Neural cell (in vitro differentiated cells): ENCODE measurements around the gene NUTM1. TPM values are rescaled to one million over a fixed set of nuclear protein-coding genes. Genes with fewer than 3 reads are reported as not detected.

ENCODE experiments used
- H2AFZ ChIP-seq: fragments of 200-600, 300-800 bp; sonication (generic), shearing (Covaris generic); 2 replicates; pipeline ENCODE4 v1.6.0; 2014; ENCODE audit warnings: low read depth, mild to moderate bottlenecking, antibody characterized with exemption, low read length, moderate library complexity
- H3F3A ChIP-seq: fragments of 200-600 bp; shearing (Covaris generic); 2 replicates; pipeline ENCODE4 v1.6.1; 2016; ENCODE audit warnings: mild to moderate bottlenecking, moderate library complexity, mixed read lengths, antibody characterized with exemption, low read length; ENCODE audit not compliant: insufficient read depth, poor library complexity, severe bottlenecking
- H3K27ac ChIP-seq: fragments of 200-600, 300-800 bp; sonication (generic), shearing (Covaris generic); 2 replicates; pipeline ENCODE4 v1.5.1; 2014; ENCODE audit warnings: mild to moderate bottlenecking, low read length, moderate library complexity
- H3K27me3 ChIP-seq: fragments of 300-800, 200-600 bp; sonication (generic), shearing (Covaris generic); 2 replicates; pipeline ENCODE4 v1.6.0; 2014; ENCODE audit warnings: mild to moderate bottlenecking, low read depth, low read length, moderate library complexity; ENCODE audit not compliant: insufficient read depth
- H3K36me3 ChIP-seq: fragments of 300-800, 200-600 bp; sonication (generic), shearing (Covaris generic); 2 replicates; pipeline ENCODE4 v1.5.1; 2014; ENCODE audit warnings: mild to moderate bottlenecking, antibody characterized with exemption, low read length, moderate library complexity; ENCODE audit not compliant: insufficient read depth
- H3K4me2 ChIP-seq: fragments of 300-800, 200-600 bp; sonication (generic), shearing (Covaris generic); 2 replicates; pipeline ENCODE4 v1.6.0; 2014; ENCODE audit warnings: mild to moderate bottlenecking, low read length
- H3K4me3 ChIP-seq: fragments of 300-800, 200-600 bp; sonication (generic), shearing (Covaris generic); 2 replicates; pipeline ENCODE4 v1.5.1; 2014; ENCODE audit warnings: mild to moderate bottlenecking, low read length, moderate library complexity
- H3K79me2 ChIP-seq: fragments of 200-600 bp; shearing (Covaris generic); replicated peaks from 2 replicates; pipeline ENCODE4 v1.6.0; 2014; ENCODE audit warnings: mild to moderate bottlenecking, low read length, moderate library complexity; ENCODE audit not compliant: insufficient read depth
- H3K9ac ChIP-seq: fragments of 300-800, 200-600 bp; sonication (generic), shearing (Covaris generic); 2 replicates; pipeline ENCODE4 v1.6.1; 2016; ENCODE audit warnings: mild to moderate bottlenecking, low read length, mixed read lengths
- H3K9me2 ChIP-seq: fragments of 200-600 bp; shearing (Covaris generic); 2 replicates; pipeline ENCODE4 v1.6.1; 2016; ENCODE audit warnings: mild to moderate bottlenecking, low read length, mixed read lengths; ENCODE audit not compliant: insufficient read depth
- H3K9me3 ChIP-seq: fragments of 200-600, 300-800 bp; sonication (generic), shearing (Covaris generic); 2 replicates; pipeline ENCODE4 v1.6.1; 2016; ENCODE audit warnings: mild to moderate bottlenecking, mixed run types, low read length, moderate library complexity, mixed read lengths
- H4K20me1 ChIP-seq: fragments of 200-600 bp; shearing (Covaris generic); 2 replicates; pipeline ENCODE4 v1.6.1; 2016; ENCODE audit warnings: mild to moderate bottlenecking, mixed run types; ENCODE audit not compliant: insufficient read depth
- CTCF ChIP-seq: fragments of 450-650 bp; IDR thresholded peaks from 2 replicates; pipeline ENCODE4 v1.5.1; 2014; ENCODE audit warnings: antibody characterized with exemption, mild to moderate bottlenecking, moderate library complexity; ENCODE audit not compliant: poor library complexity, severe bottlenecking
- EP300 ChIP-seq: fragments of 450-650 bp; conservative IDR thresholded peaks from 2 replicates; pipeline ENCODE4 v1.6.1; 2014; ENCODE audit warnings: antibody characterized with exemption, mild to moderate bottlenecking, moderate library complexity; ENCODE audit not compliant: poor library complexity, severe bottlenecking
- EZH2 ChIP-seq: fragments of 200-600, 300-800 bp; shearing (Covaris generic), sonication (generic); IDR thresholded peaks from 2 replicates; pipeline ENCODE4 v1.6.1; 2014; ENCODE audit warnings: antibody characterized with exemption, low read length, borderline replicate concordance, mild to moderate bottlenecking; ENCODE audit not compliant: insufficient read depth, poor library complexity, severe bottlenecking
- MXI1 ChIP-seq: fragments of 450-650 bp; conservative IDR thresholded peaks from 2 replicates; pipeline ENCODE4 v1.6.1; 2014; ENCODE audit warnings: antibody characterized with exemption, mild to moderate bottlenecking; ENCODE audit not compliant: poor library complexity, severe bottlenecking
- POLR2AphosphoS5 ChIP-seq: IDR thresholded peaks from 2 replicates; pipeline ENCODE4 v1.6.1; 2012
- RAD21 ChIP-seq: fragments of 450-650 bp; conservative IDR thresholded peaks from 2 replicates; pipeline ENCODE4 v1.6.1; 2014; ENCODE audit warnings: antibody characterized with exemption, mild to moderate bottlenecking, moderate library complexity
- REST ChIP-seq: IDR thresholded peaks from 2 replicates; pipeline ENCODE4 v1.6.1; 2012; ENCODE audit warnings: borderline replicate concordance
- SMC3 ChIP-seq: fragments of 450-650 bp; conservative IDR thresholded peaks from 2 replicates; pipeline ENCODE4 v1.6.1; 2014; ENCODE audit warnings: antibody characterized with exemption, mild to moderate bottlenecking, moderate library complexity; ENCODE audit not compliant: poor library complexity
- TAF1 ChIP-seq: IDR thresholded peaks from 2 replicates; pipeline ENCODE4 v1.6.1; 2012; ENCODE audit warnings: low read depth
- polyA plus RNA-seq: library from polyadenylated mRNA; depleted of rRNA; stranded (reverse); fragments of >200 nt; gene quantifications from 2 replicates; pipeline ENCODE4 v1.2.3, GENCODE V29; 2014

Gene NUTM1
- polyA plus RNA-seq, 1 donor from 2014 or later = not detected

GRCh38 chr15:34354286-34354685 is 11.2 kb downstream of the NUTM1 start:
- Histone ChIP-seq H3K9me2 (no peaks in the 10 kb centered on the region), H3K9ac (no peak overlapping the region), H3K27me3 (no peaks in the 10 kb centered on the region), H4K20me1 (no peaks in the 10 kb centered on the region), H3K27ac (no peak overlapping the region), H3K9me3 (no peaks in the 10 kb centered on the region), H3K36me3 (peaks cover under 1% of the 10 kb centered on the region), H3K79me2 (no peaks in the 10 kb centered on the region), H3K4me3 (no peak overlapping the region), H3K4me2 (no peak overlapping the region), H3F3A (no peaks in the 10 kb centered on the region), H2AFZ (no peak overlapping the region)
- no peak for TF ChIP-seq REST
- no peak for TF ChIP-seq MXI1
- no peak for TF ChIP-seq TAF1
- TF ChIP-seq CTCF = no peak
- TF ChIP-seq EP300 = no peak
- no peak for TF ChIP-seq EZH2
- TF ChIP-seq RAD21 = no peak
- no peak for TF ChIP-seq POLR2AphosphoS5
- TF ChIP-seq SMC3 = no peak

- Histone ChIP-seq H3K36me3 (peaks cover 3% of the 10 kb centered on the region), H4K20me1 (no peaks in the 10 kb centered on the region), H3K27ac (no peak overlapping the region), H2AFZ (no peak overlapping the region), H3K9me2 (no peaks in the 10 kb centered on the region), H3K4me2 (no peak overlapping the region), H3K79me2 (no peaks in the 10 kb centered on the region), H3K9ac (no peak overlapping the region), H3K9me3 (no peaks in the 10 kb centered on the region), H3F3A (no peaks in the 10 kb centered on the region), H3K27me3 (no peaks in the 10 kb centered on the region), H3K4me3 (no peak overlapping the region)
- no peak for TF ChIP-seq CTCF
- TF ChIP-seq EZH2 = no peak
- TF ChIP-seq RAD21 = no peak
- no peak for TF ChIP-seq MXI1
- TF ChIP-seq POLR2AphosphoS5 = no peak
- TF ChIP-seq EP300 = no peak
- TF ChIP-seq SMC3 = no peak
- no peak for TF ChIP-seq TAF1
- TF ChIP-seq REST = no peak
Observed at GRCh38 chr15:34355241-34355640, 12.1 kb downstream of the NUTM1 start.
